GM23338 (cell line): ENCODE measurements around the gene YAP1. TPM values are rescaled to one million over a fixed set of nuclear protein-coding genes. Genes with fewer than 3 reads are reported as not detected.

Source experiments
- ATAC-seq: fragments of 200-7000 bp; cut with Tn5 transposase; 3 replicates; pipeline ENCODE4 v1.9.1; 2020
- DNase-seq: peaks from one replicate; pipeline ENCODE4 v3.0.0-alpha.2; 2015; ENCODE audit warnings: low spot score
- H2AFZ ChIP-seq: fragments of 200-600 bp; sonication (generic); 2 replicates; pipeline ENCODE4 v1.8.0; 2016; ENCODE audit warnings: antibody characterized with exemption, mild to moderate bottlenecking, moderate library complexity
- H3F3A ChIP-seq: fragments of 200-600 bp; sonication (generic); replicated peaks from 2 replicates; pipeline ENCODE4 v1.8.0; 2017; ENCODE audit warnings: antibody characterized with exemption, mixed run types, low read depth
- H3K27ac ChIP-seq: fragments of 200-600 bp; sonication (generic); 2 replicates; pipeline ENCODE4 v1.6.1; 2016; ENCODE audit warnings: low read depth
- H3K27me3 ChIP-seq: fragments of 200-600 bp; sonication (generic); 2 replicates; pipeline ENCODE4 v1.8.0; 2016; ENCODE audit warnings: mild to moderate bottlenecking, mixed run types, moderate library complexity; ENCODE audit not compliant: insufficient read depth
- H3K36me3 ChIP-seq: fragments of 200-600 bp; sonication (generic); 2 replicates; pipeline ENCODE4 v1.8.0; 2016; ENCODE audit warnings: mild to moderate bottlenecking; ENCODE audit not compliant: insufficient read depth
- H3K4me1 ChIP-seq: fragments of 200-600 bp; sonication (generic); 2 replicates; pipeline ENCODE4 v1.8.0; 2016; ENCODE audit warnings: mild to moderate bottlenecking, moderate library complexity; ENCODE audit not compliant: insufficient read depth
- H3K4me2 ChIP-seq: fragments of 200-600 bp; sonication (generic); 2 replicates; pipeline ENCODE4 v1.7.1; 2017; ENCODE audit warnings: mixed run types
- H3K4me3 ChIP-seq: fragments of 200-600 bp; sonication (generic); 2 replicates; pipeline ENCODE4 v1.6.1; 2016; ENCODE audit warnings: mixed run types
- H3K79me2 ChIP-seq: fragments of 200-600 bp; sonication (generic); replicated peaks from 2 replicates; pipeline ENCODE4 v1.8.0; 2017; ENCODE audit warnings: mild to moderate bottlenecking; ENCODE audit not compliant: insufficient read depth
- H3K9me2 ChIP-seq: fragments of 200-600 bp; sonication (generic); 2 replicates; pipeline ENCODE4 v1.8.0; 2017; ENCODE audit not compliant: insufficient read depth
- H4K20me1 ChIP-seq: fragments of 200-600 bp; sonication (generic); replicated peaks from 2 replicates; pipeline ENCODE4 v1.8.0; 2017; ENCODE audit warnings: mild to moderate bottlenecking; ENCODE audit not compliant: insufficient read depth
- H3K27ac Mint-ChIP-seq: 2 replicates; pipeline ENCODE4 v1.8.0; 2020; ENCODE audit warnings: inconsistent platforms, mild to moderate bottlenecking, moderate library complexity, mixed read lengths
- H3K27me3 Mint-ChIP-seq: 3 replicates; pipeline ENCODE4 v1.8.0; 2022; ENCODE audit warnings: low read depth, mild to moderate bottlenecking, moderate library complexity, mixed read lengths, inconsistent platforms; ENCODE audit not compliant: insufficient read depth, poor library complexity
- H3K36me3 Mint-ChIP-seq: 3 replicates; pipeline ENCODE4 v1.8.0; 2021; ENCODE audit warnings: low read depth, mild to moderate bottlenecking, inconsistent platforms, moderate library complexity, mixed read lengths
- H3K4me1 Mint-ChIP-seq: 3 replicates; pipeline ENCODE4 v1.8.0; 2020; ENCODE audit warnings: mild to moderate bottlenecking, inconsistent platforms, mixed read lengths
- H3K4me3 Mint-ChIP-seq: 3 replicates; pipeline ENCODE4 v1.8.0; 2021; ENCODE audit warnings: moderate library complexity, mild to moderate bottlenecking, inconsistent platforms, mixed read lengths
- H3K9me3 Mint-ChIP-seq: 3 replicates; pipeline ENCODE4 v1.8.0; 2020; ENCODE audit warnings: moderate library complexity, mild to moderate bottlenecking, inconsistent platforms, mixed read lengths
- CREB1 ChIP-seq: fragments of 250-450 bp; sonication (Bioruptor Pico); IDR thresholded peaks from 2 replicates; pipeline ENCODE4 v1.5.0; 2020; ENCODE audit warnings: low read depth, mild to moderate bottlenecking, moderate library complexity
- ETS1 ChIP-seq: IDR thresholded peaks from 2 replicates; pipeline ENCODE4 v1.6.1; 2016; ENCODE audit warnings: antibody characterized with exemption
- EZH2 ChIP-seq: fragments of 200-600 bp; sonication (generic); IDR thresholded peaks from one replicate; pipeline ENCODE4 v1.8.0; 2017; ENCODE audit warnings: antibody characterized with exemption, mild to moderate bottlenecking, low read depth; ENCODE audit not compliant: unreplicated experiment
- EZH2phosphoT487 ChIP-seq: fragments of 200-600 bp; sonication (generic); IDR thresholded peaks from one replicate; pipeline ENCODE4 v1.8.1; 2018; ENCODE audit warnings: antibody characterized with exemption; ENCODE audit not compliant: unreplicated experiment
- JUNB ChIP-seq: IDR thresholded peaks from one replicate; pipeline ENCODE4 v1.6.1; 2016; ENCODE audit warnings: antibody characterized with exemption; ENCODE audit not compliant: unreplicated experiment
- NANOG ChIP-seq: IDR thresholded peaks from 2 replicates; pipeline ENCODE4 v1.6.1; 2016; ENCODE audit warnings: antibody characterized with exemption, borderline replicate concordance
- POLR2AphosphoS5 ChIP-seq: IDR thresholded peaks from 2 replicates; pipeline ENCODE4 v1.6.1; 2016; ENCODE audit warnings: antibody characterized with exemption, low read depth
- STAT1 ChIP-seq: IDR thresholded peaks from one replicate; pipeline ENCODE4 v1.6.1; 2016; ENCODE audit warnings: antibody characterized with exemption; ENCODE audit not compliant: unreplicated experiment
- ZNF114 ChIP-seq: fragments of 250-450 bp; sonication (Bioruptor Pico); IDR thresholded peaks from 2 replicates; pipeline ENCODE4 v1.5.0; 2020; ENCODE audit warnings: mild to moderate bottlenecking, moderate library complexity
- ZNF331 ChIP-seq: fragments of 250-450 bp; sonication (Bioruptor Pico); IDR thresholded peaks from 2 replicates; pipeline ENCODE4 v1.5.0; 2020; ENCODE audit warnings: low read depth, mild to moderate bottlenecking, moderate library complexity
- ZNF462 ChIP-seq: fragments of 250-450 bp; sonication (Bioruptor Pico); IDR thresholded peaks from 2 replicates; pipeline ENCODE4 v1.5.0; 2020; ENCODE audit warnings: mild to moderate bottlenecking, moderate library complexity
- polyA plus RNA-seq: library from polyadenylated mRNA; unstranded; fragments of >200 nt; fragmentation: Nextera tagmentation; extraction: Ambion mirVana; gene quantifications from 2 replicates; pipeline ENCODE4 v1.2.1, GENCODE V29; 2016
- total RNA-seq: library from RNA; depleted of rRNA; stranded (reverse); fragments of >200 nt; shearing (Covaris generic); gene quantifications from 2 replicates; pipeline ENCODE4 v1.2.3, GENCODE V29; 2014
- TF ChIP-seq, protein P1 (sequence below), 2 experiments: fragments of 200-600 bp in 1 of 2; sonication (generic) in 1 of 2; conservative IDR thresholded peaks; 2 replicates each; pipeline versions ENCODE4 v1.5.1 to v1.6.1; 2016 to 2017; ENCODE audit warnings: antibody characterized with exemption in 2 of 2, low read depth in 2 of 2, mild to moderate bottlenecking in 2 of 2, moderate library complexity in 1 of 2

The YAP1 gene
- total and polyA plus RNA-seq, 2 experiments from 2014 or later: 17.2 to 155 TPM

- no peaks in the 10 kb centered on the region for H3K27me3 Mint-ChIP-seq
- H3K9me3 Mint-ChIP-seq: no peaks in the 10 kb centered on the region
- H3K79me2 ChIP-seq: peaks cover 100% of the 10 kb centered on the region
- no peaks in the 10 kb centered on the region for H3F3A ChIP-seq
- 0 out of 2 replicates have a peak, but pooled peaks cover 4% of the 10 kb centered on the region for H4K20me1 ChIP-seq
- H3K27ac Mint-ChIP-seq: no peak overlapping the region
- H3K4me2 ChIP-seq: no peak overlapping the region
- no peak overlapping the region for H3K4me3 ChIP-seq
- no peak overlapping the region for H3K4me3 Mint-ChIP-seq
- DNase-seq: no peak
- no peaks in the 10 kb centered on the region for H3K27me3 ChIP-seq
- no peaks in the 10 kb centered on the region for H3K36me3 ChIP-seq
- no peaks in the 10 kb centered on the region for H3K9me2 ChIP-seq
- H3K27ac ChIP-seq: no peak overlapping the region
- H3K4me1 Mint-ChIP-seq: peaks cover 30% of the 10 kb centered on the region
- peaks cover 14% of the 10 kb centered on the region for H3K4me1 ChIP-seq
- no peak for ATAC-seq
- no peak overlapping the region for H2AFZ ChIP-seq
- 0 out of 3 replicates have a peak, but pooled peaks cover 3% of the 10 kb centered on the region for H3K36me3 Mint-ChIP-seq
- TF ChIP-seq EZH2phosphoT487: no peak
- no peak for TF ChIP-seq ETS1
- no peak for TF ChIP-seq STAT1
- no peak for TF ChIP-seq JUNB
- TF ChIP-seq ZNF114 (CRISPR knock-in tag): no peak
- TF ChIP-seq ZNF331 (CRISPR knock-in tag): no peak
- TF ChIP-seq ZNF462: no peak
- TF ChIP-seq POLR2AphosphoS5: no peak
- TF ChIP-seq, protein P1, sequence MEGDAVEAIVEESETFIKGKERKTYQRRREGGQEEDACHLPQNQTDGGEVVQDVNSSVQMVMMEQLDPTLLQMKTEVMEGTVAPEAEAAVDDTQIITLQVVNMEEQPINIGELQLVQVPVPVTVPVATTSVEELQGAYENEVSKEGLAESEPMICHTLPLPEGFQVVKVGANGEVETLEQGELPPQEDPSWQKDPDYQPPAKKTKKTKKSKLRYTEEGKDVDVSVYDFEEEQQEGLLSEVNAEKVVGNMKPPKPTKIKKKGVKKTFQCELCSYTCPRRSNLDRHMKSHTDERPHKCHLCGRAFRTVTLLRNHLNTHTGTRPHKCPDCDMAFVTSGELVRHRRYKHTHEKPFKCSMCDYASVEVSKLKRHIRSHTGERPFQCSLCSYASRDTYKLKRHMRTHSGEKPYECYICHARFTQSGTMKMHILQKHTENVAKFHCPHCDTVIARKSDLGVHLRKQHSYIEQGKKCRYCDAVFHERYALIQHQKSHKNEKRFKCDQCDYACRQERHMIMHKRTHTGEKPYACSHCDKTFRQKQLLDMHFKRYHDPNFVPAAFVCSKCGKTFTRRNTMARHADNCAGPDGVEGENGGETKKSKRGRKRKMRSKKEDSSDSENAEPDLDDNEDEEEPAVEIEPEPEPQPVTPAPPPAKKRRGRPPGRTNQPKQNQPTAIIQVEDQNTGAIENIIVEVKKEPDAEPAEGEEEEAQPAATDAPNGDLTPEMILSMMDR (conservative IDR thresholded peaks at IDR 0.05; ENCODE audit: low read depth in 2 of 2): no peak
- no peak for TF ChIP-seq CREB1
- TF ChIP-seq NANOG: no peak
- no peak for TF ChIP-seq EZH2
Observed at GRCh38 chr11:102143867-102144266, 33.6 kb downstream of the YAP1 start.
